HCT116 (cell line): ENCODE results near the gene PI4KA.

Source experiments
- CTCF ChIP-seq, 3 experiments: fragments of 200-600 bp in 1 of 3; sonication (generic) in 1 of 3; IDR thresholded peaks in 2 of 3; conservative IDR thresholded peaks in 1 of 3; 2 replicates each; pipeline ENCODE4 v1.5.1; 2012 to 2017; ENCODE audit warnings: low read depth in 2 of 3, low read length in 2 of 3, antibody characterized with exemption in 1 of 3, borderline replicate concordance in 1 of 3, control low read depth in 1 of 3, mild to moderate bottlenecking in 1 of 3, mixed read lengths in 1 of 3, mixed run types in 1 of 3, moderate library complexity in 1 of 3; ENCODE audit not compliant: insufficient read depth in 1 of 3
- EGR1 ChIP-seq: IDR thresholded peaks from 2 replicates; pipeline ENCODE4 v1.6.1; 2012; ENCODE audit warnings: low read depth
- POLR2A ChIP-seq: IDR thresholded peaks from 2 replicates; pipeline ENCODE4 v1.7.0; 2011; ENCODE audit warnings: borderline replicate concordance; ENCODE audit not compliant: insufficient read depth, insufficient read length; ENCODE audit errors: extremely low read depth
- POLR2AphosphoS5 ChIP-seq: IDR thresholded peaks from 2 replicates; pipeline ENCODE4 v1.6.1; 2011; ENCODE audit warnings: mild to moderate bottlenecking, low read depth, low read length, moderate library complexity
- YY1 ChIP-seq: IDR thresholded peaks from 2 replicates; pipeline ENCODE4 v1.6.1; 2011; ENCODE audit warnings: low read length, low read depth, moderate library complexity, mild to moderate bottlenecking; ENCODE audit not compliant: insufficient replicate concordance; ENCODE audit errors: extremely low read depth
- ZNF274 ChIP-seq: fragments of 200-500 bp; sonication (Bioruptor generic); IDR thresholded peaks from 2 replicates; pipeline ENCODE4 v1.6.1; 2014; ENCODE audit warnings: mild to moderate bottlenecking, low read depth, low read length, inconsistent platforms

GRCh38 chr22:20783300-20783673 lies 75.3 kb downstream of the PI4KA start:
- TF ChIP-seq ZNF274 (no peak), POLR2AphosphoS5 (no peak), POLR2A (no peak), YY1 (no peak), EGR1 (no peak), CTCF (IDR thresholded peaks at IDR 0.05 in 2 of 3, conservative IDR thresholded peaks at IDR 0.05 in 1 of 3; ENCODE audit: borderline replicate concordance in 1 of 3, insufficient read depth in 1 of 3, low read depth in 2 of 3, low read length in 2 of 3) (no peak)
